ENCODE results near the gene CAPRIN2. TPM values are rescaled to one million over a fixed set of nuclear protein-coding genes. Genes with fewer than 3 reads are reported as not detected.

CAPRIN2 gene
- total and polyA plus RNA-seq, 2 of the 4 experiments (the other 2 are of a cell fraction), result 18.9 to 23.8 TPM

DNA sequence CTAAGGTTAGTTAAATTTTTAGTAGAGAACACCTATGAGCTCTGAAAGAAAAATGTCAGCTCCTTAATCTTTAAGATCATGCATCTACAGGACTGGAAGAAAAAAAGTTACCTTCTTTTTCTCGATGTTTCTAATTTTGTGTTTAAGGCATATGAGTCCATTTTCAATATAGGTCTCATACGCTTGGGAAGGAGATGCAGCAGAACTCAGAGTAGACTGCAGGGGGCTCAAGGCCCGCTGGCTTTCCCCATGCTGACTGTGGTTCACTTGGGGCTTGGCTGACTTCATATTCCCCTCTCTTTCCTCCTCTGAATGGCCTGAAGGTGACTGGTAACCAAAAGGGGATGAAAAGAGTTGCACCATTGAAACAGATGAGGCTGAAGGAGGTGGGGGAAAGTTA, 1.5 kb downstream of the CAPRIN2 start:
- peak overlapping the region; percentile 38 for H2AK9ac ChIP-seq (replicated peaks; ENCODE audit: low read depth, low read length, poor library complexity)
- H3K4ac ChIP-seq (ENCODE audit: low read depth, low read length), result peak overlapping the region; percentile 57; the same call in 1 of the 2 replicates
- peaks cover 29 to 53% of the 10 kb centered on the region in 2 experiments for H3K79me1 ChIP-seq (ENCODE audit: low read depth in 1 of 2, low read length in 2 of 2)
- ATAC-seq (ENCODE audit: low read depth), result no peak
- in situ Hi-C loops (cut with MboI; ENCODE audit: low sequenced_read_pairs) (no loop called here), dilution Hi-C loops (cut with HindIII; ENCODE audit: low sequenced_read_pairs, unreplicated experiment) (no loop called here), intact Hi-C loops (cut with micrococcal nuclease) (no loop called here)
- no peak overlapping the region for H2BK5ac ChIP-seq (ENCODE audit: low read depth, low read length, poor library complexity, severe bottlenecking)
- no peaks in the 10 kb centered on the region; the same call in 1 of the 2 replicates for H3K36me3 ChIP-seq (ENCODE audit: control insufficient read depth, insufficient read depth, low read length)
- WGBS, 2 experiments (ENCODE audit: extremely low coverage in 2 of 2, insufficient read length in 1 of 2), result no CpG with 5 or more reads among the region's 3 CpGs
- peak overlapping the region; percentile 77 for H3K14ac ChIP-seq (replicated peaks; ENCODE audit: low read depth, low read length)
- no peaks in the 10 kb centered on the region for H3K27me3 ChIP-seq (ENCODE audit: control insufficient read depth, insufficient read depth, low read length)
- H3K18ac ChIP-seq (ENCODE audit: low read depth, low read length), result no peak overlapping the region
- H3K4me3 ChIP-seq (ENCODE audit: insufficient read depth, low read depth, low read length), result peak overlapping the region; percentile 86
- peaks cover 10% of the 10 kb centered on the region for H3K4me1 ChIP-seq (ENCODE audit: control insufficient read depth, insufficient read depth, low read length)
- H3K23ac ChIP-seq (ENCODE audit: low read depth, low read length), result peak overlapping the region; percentile 82; the same call in 1 of the 2 replicates
- no peak overlapping the region for H4K91ac ChIP-seq (ENCODE audit: insufficient read depth, low read depth, low read length)
- no peak overlapping the region for H3K27ac ChIP-seq (ENCODE audit: insufficient read depth, low read length)
- ChIA-PET POLR2A (ENCODE audit: unreplicated experiment) (interaction anchor here (0.8 kb wide), 2 partner anchors 10 to 43 kb away, joined by 3 to 4 read pairs; no protein-coding TSS in a partner anchor), CTCF (interaction anchor here (1.3 to 1.8 kb wide), 2 partner anchors 8 to 43 kb away, joined by 3 to 6 read pairs; no protein-coding TSS in a partner anchor)
- no peaks in the 10 kb centered on the region for H4K20me1 ChIP-seq (ENCODE audit: insufficient read depth, low read length)
- H2BK20ac ChIP-seq (ENCODE audit: low read depth, low read length), result 0 out of 2 replicates have a peak overlapping the region, but pooled peaks have one; percentile 4
- TF ChIP-seq RCOR1 (IDR thresholded peaks at IDR 0.05; ENCODE audit: insufficient replicate concordance, low read length) (no peak), MAFK (IDR thresholded peaks at IDR 0.05; ENCODE audit: low read depth, low read length) (no peak), MXI1 (IDR thresholded peaks at IDR 0.05; ENCODE audit: borderline replicate concordance, low read depth, low read length) (no peak), SMC3 (IDR thresholded peaks at IDR 0.05; ENCODE audit: low read depth, low read length) (peak; percentile 38), RAD21 (IDR thresholded peaks at IDR 0.05; ENCODE audit: low read length) (peak; percentile 42; the same call in 1 of the 2 replicates)
- TF ChIP-seq, protein P1, sequence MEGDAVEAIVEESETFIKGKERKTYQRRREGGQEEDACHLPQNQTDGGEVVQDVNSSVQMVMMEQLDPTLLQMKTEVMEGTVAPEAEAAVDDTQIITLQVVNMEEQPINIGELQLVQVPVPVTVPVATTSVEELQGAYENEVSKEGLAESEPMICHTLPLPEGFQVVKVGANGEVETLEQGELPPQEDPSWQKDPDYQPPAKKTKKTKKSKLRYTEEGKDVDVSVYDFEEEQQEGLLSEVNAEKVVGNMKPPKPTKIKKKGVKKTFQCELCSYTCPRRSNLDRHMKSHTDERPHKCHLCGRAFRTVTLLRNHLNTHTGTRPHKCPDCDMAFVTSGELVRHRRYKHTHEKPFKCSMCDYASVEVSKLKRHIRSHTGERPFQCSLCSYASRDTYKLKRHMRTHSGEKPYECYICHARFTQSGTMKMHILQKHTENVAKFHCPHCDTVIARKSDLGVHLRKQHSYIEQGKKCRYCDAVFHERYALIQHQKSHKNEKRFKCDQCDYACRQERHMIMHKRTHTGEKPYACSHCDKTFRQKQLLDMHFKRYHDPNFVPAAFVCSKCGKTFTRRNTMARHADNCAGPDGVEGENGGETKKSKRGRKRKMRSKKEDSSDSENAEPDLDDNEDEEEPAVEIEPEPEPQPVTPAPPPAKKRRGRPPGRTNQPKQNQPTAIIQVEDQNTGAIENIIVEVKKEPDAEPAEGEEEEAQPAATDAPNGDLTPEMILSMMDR (conservative IDR thresholded peaks at IDR 0.05; ENCODE audit: low read depth, low read length), result peak; percentile 40
- H3K9me1 ChIP-seq (ENCODE audit: insufficient read depth, low read length), result peaks cover 4% of the 10 kb centered on the region
- no TSS peak for BruUV-seq (replicated peaks)
- H2BK120ac ChIP-seq (ENCODE audit: low read depth, low read length), result no peak overlapping the region
- no peak overlapping the region for H3K56ac ChIP-seq (ENCODE audit: extremely low read depth, insufficient read depth, low read length)
- H3K9me3 ChIP-seq (ENCODE audit: control insufficient read depth, insufficient read depth, low read length), result no peaks in the 10 kb centered on the region
- 0 out of 4 replicates have a peak overlapping the region, but pooled peaks of 1 of the 2 experiments have one; percentile 71 for H4K8ac ChIP-seq (ENCODE audit: low read depth in 2 of 2, low read length in 2 of 2)
- H2AFZ ChIP-seq (replicated peaks; ENCODE audit: low read length, poor library complexity), result peak overlapping the region; percentile 15
- peak overlapping the region; percentile 99 for H3K4me2 ChIP-seq (ENCODE audit: low read depth, low read length)
- peak overlapping the region; percentile 83; the same call in 1 of the 2 replicates for H3K9ac ChIP-seq (ENCODE audit: low read depth, low read length)
- H2BK15ac ChIP-seq (ENCODE audit: low read depth, low read length), result no peak overlapping the region
- H2AK5ac ChIP-seq (ENCODE audit: low read depth, low read length), result no peak overlapping the region
- no peak overlapping the region for H4K5ac ChIP-seq (ENCODE audit: low read depth, low read length)
- DNase-seq, result peak; percentile 39

All from IMR-90 (cell line).